ENCODE measurements around the gene GBGT1. TPM values are rescaled to one million over a fixed set of nuclear protein-coding genes. Genes with fewer than 3 reads are reported as not detected.
"Not testable (repeated sequence)": the region's sequence is repeated elsewhere in the genome, so short reads cannot be mapped to it uniquely, and the experiment has no call there.

Gene GBGT1
- total RNA-seq (1 to 10 TPM; 2.2 to 2.3 TPM), total RNA-seq (0.98 to 8.6 reads per million in 2 donors)

DNA sequence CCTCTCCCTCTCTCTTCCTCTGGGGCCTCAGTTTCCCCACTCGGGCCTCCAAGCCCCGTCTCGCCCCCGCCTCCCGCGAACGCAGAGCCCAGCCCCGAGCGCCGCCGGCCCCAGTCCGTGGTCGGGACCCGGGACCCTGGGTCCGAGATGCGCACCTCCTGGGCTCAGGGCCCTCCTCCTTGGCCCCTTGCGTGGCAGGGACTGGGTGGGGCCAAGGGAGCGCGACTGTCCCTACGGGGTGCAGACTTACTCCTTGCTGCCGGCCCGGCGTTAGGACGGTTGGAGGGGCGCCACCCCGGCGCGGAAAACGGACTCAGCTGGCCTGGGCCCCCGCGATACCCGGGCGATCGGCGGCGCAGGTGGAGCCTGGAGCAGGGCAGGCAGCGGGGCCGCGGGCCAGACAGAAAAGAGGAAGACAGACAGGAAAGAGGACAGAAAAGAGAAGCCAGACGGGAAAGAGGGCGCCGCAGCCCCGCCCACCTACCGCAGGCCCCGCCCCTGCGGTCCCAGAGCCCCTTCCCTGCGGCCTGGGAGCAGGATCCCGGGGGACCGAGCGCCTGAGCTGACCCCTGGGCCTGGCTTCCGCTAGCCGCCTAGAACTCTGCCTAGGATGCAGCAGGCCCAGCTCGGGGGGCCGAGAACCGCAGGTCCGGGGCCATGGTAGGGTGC, at the start of gene GBGT1:
Gene GBGT1, minus strand, starts transcription at position 411 of the 669 bp plus-strand sequence. CDS start 1,502 bp downstream, outside the sequence.
- Mint-ChIP-seq H3K4me1 (peaks cover 14% of the 10 kb centered on the region), H3K27ac (no peak within 1 kb of the TSS), H3K27me3 (no peaks in the 10 kb centered on the region), H3K36me3 (ENCODE audit: low read depth) (peaks cover 2% of the 10 kb centered on the region), H3K4me3 (peak within 1 kb of the TSS; percentile 87)
- ATAC-seq (peak; percentile 66), DNase-seq (peak in 2 of 3 donors; percentile 33 to 34)
- no peaks in the 10 kb centered on the region for H3K9me3 ChIP-seq (ENCODE audit: control insufficient read depth, low read length, poor library complexity, severe bottlenecking)

DNA sequence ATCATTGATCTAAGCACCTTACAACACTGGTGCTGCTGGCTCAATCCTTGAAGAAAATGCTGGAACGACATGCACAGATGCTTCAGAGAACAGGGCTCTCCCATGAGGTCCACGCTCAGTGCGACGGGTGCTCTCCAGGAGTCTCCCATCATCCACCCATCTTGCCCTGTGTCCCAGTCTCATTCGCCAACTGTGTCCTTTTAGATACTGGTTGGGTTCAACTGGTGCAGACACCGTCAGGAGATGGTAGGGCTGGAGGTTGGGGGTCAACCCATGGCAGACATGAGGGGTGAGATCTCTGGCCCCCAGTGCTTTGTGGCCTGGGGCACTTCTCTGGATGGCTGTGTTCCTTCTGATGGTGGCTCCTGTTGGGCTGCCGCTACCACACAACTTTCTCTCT, 46.9 kb upstream of the GBGT1 start:
- H3K4me1 Mint-ChIP-seq: no peaks in the 10 kb centered on the region
- no peak overlapping the region for H3K27ac Mint-ChIP-seq
- DNase-seq (no peak), ATAC-seq (no peak)
- H3K4me3 Mint-ChIP-seq: no peak overlapping the region
- H3K27me3 Mint-ChIP-seq: peaks cover 48% of the 10 kb centered on the region
- no peaks in the 10 kb centered on the region for H3K9me3 ChIP-seq (ENCODE audit: control insufficient read depth, low read length, poor library complexity, severe bottlenecking)
- peaks cover 3% of the 10 kb centered on the region for H3K36me3 Mint-ChIP-seq (ENCODE audit: low read depth)

DNA sequence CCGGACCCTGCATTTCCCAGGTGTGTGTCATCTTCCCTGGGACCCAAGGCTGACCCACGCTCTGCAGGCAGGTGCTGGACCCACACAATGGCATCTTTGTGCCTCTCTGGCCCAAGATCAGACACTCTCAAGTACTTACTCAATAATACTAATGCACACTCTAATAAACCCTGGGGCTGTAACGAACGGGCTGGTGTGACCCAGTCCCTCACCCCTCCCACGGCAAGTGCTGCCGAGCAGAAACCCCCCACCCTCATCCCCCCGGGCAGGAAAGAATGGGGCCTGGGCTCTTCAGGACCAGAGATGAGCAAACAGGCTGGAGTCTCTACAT, 46.5 kb upstream of the GBGT1 start:
- Mint-ChIP-seq H3K36me3 (ENCODE audit: low read depth) (no peaks in the 10 kb centered on the region), H3K4me3 (no peak overlapping the region), H3K4me1 (no peaks in the 10 kb centered on the region), H3K27me3 (peaks cover 43% of the 10 kb centered on the region), H3K27ac (no peak overlapping the region)
- H3K9me3 ChIP-seq (ENCODE audit: control insufficient read depth, low read length, poor library complexity, severe bottlenecking): no peaks in the 10 kb centered on the region
- no peak for DNase-seq
- ATAC-seq: no peak

DNA sequence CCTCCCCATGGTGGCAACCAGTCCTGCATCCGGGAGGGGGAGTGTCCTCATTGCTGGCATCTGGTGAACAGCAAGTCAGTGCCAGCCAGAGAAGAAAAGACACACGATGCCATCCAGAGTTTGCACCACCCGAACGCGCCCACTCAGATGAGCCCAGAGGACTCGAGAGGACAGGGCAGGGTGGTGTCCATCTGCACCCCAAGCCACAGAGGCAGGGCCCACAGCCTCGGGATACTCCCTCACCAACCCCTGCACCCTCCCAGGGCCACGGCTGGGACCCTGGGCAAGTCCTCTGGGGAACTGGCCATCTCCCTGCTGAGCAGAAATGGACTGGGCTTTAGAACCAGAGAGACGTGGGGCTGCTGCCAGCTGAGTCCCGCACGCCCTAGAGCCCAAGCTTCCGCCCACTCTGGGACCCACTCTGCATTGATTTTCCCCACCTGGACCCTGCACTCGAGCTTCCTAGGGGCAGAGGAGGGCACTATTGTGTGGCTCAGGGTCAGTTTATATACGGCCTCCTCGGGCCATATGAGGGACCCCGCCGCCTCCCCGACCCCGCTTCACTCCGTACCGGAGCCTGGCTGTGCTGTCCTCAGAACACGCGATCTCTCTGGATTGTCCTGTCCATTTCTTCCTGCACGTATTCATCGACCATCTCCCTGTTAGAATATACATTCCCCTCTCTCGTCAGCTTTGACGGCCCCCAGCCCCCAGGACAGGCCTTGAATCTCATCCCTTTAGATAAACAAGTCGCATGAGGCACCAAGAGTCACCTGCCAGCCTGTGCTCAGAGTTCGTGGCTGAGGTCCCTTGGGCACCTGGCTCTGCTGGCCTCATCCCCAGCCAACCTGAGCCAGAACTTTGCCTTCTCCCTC, 45.9 kb upstream of the GBGT1 start:
- H3K9me3 ChIP-seq (ENCODE audit: control insufficient read depth, low read length, poor library complexity, severe bottlenecking); H3K4me3 Mint-ChIP-seq; H3K36me3 Mint-ChIP-seq (ENCODE audit: low read depth); DNase-seq; H3K4me1 Mint-ChIP-seq; H3K27ac Mint-ChIP-seq; ATAC-seq: not testable (repeated sequence)
- peaks cover 38% of the 10 kb centered on the region for H3K27me3 Mint-ChIP-seq

DNA sequence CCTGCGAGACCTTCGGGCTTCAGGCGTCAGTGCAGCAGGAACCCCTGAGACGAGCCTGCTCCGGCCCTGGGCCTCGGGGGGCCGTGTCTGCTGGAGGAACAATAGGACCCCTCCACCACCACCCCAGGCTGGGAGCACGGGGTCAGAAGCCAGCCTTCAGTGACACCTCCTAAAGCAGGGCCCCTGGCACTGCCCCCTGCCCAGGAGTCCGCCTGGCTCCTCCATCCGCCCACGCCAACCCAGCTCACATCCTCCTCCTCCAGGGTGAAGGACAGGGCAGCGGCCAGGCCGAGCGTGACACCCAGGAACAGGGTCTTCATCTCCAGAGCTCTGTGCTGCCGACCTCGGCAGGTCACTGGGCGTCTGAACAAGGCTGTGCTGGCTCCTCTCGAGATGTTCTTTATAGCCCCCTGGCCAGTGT, 45.2 kb upstream of the GBGT1 start, which contains the start of gene OBP2B:
Gene OBP2B, minus strand, starts transcription at position 371 of the 421 bp plus-strand sequence. Its CDS starts 51 bp downstream, at position 320.
- H3K27ac Mint-ChIP-seq; H3K36me3 Mint-ChIP-seq (ENCODE audit: low read depth); H3K9me3 ChIP-seq (ENCODE audit: control insufficient read depth, low read length, poor library complexity, severe bottlenecking); H3K4me3 Mint-ChIP-seq; H3K4me1 Mint-ChIP-seq; ATAC-seq; DNase-seq: not testable (repeated sequence)
- H3K27me3 Mint-ChIP-seq: peaks cover 37% of the 10 kb centered on the region

DNA sequence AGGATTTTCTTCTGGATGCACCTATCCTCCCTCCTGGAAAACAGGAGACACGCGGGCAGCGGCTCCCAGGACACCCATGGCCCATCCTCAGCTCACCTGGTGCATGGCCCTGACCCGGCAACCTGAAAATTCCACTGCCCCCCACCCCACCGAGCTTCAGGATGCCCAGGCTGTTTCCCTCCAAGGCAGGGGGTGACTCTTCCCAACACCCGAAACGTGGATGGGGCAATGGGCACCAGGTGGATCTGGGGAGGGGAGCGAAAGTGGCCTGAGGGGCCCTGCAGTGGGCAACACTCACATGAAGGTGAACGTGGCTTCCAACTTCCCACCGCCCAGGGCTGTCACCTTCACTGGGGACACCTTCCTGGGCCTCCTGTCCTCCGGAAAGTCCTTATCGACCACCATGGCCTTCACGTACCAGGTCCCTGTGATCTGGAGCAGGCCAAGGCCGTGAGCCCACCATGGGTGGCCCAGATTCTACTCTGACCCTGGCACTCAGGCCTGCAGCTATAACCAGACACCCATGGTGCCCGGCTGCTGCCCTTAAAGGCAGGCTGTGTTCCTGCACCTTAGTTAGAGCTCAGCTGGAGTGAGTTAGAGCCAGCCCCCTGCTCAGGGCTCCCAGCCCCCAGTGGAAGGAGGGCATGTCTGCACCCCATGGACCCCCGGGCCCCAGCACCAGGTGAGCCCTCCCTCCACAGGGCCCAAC, 44.6 kb upstream of the GBGT1 start:
- not testable (repeated sequence) for H3K36me3 Mint-ChIP-seq (ENCODE audit: low read depth); ATAC-seq; H3K4me3 Mint-ChIP-seq; H3K9me3 ChIP-seq (ENCODE audit: control insufficient read depth, low read length, poor library complexity, severe bottlenecking); H3K4me1 Mint-ChIP-seq; DNase-seq; H3K27ac Mint-ChIP-seq
- peaks cover 35% of the 10 kb centered on the region for H3K27me3 Mint-ChIP-seq

DNA sequence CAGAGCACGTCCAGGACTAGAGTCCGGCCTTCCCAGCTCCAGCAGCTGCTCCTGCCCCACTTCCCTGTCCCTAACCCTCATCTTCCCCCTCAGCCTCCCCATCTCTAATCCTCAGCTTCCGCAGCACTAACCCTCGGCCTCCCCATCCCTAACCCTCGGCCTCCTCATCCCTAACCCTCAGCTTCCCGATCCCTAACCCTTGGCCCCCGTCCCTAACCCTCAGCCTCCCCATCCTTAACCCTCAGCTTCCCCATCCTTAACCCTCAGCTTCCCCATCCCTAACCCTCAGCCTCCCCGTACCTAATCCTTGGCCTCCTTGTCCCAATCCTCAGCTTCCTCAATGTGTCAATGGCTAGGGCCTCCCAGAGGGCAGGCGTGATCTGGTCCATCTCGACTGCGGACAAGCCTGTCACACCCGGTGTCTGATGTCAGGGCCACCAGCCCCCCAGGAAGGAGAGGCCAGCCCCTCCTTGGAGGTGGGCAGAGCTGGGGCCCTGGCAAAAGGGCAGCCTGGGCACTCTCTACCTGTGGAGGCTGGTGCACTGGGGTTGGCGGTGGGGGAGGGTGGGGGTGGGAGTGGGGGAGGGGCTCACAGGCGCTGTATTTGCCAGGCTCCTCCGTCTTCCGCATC, 43.9 kb upstream of the GBGT1 start:
- peaks cover 2% of the 10 kb centered on the region for H3K4me1 Mint-ChIP-seq
- no peak overlapping the region for H3K27ac Mint-ChIP-seq
- no peak overlapping the region for H3K4me3 Mint-ChIP-seq
- peaks cover 35% of the 10 kb centered on the region for H3K27me3 Mint-ChIP-seq
- DNase-seq (no peak), ATAC-seq (no peak)
- no peaks in the 10 kb centered on the region for H3K9me3 ChIP-seq (ENCODE audit: control insufficient read depth, low read length, poor library complexity, severe bottlenecking)
- H3K36me3 Mint-ChIP-seq (ENCODE audit: low read depth): no peaks in the 10 kb centered on the region

DNA sequence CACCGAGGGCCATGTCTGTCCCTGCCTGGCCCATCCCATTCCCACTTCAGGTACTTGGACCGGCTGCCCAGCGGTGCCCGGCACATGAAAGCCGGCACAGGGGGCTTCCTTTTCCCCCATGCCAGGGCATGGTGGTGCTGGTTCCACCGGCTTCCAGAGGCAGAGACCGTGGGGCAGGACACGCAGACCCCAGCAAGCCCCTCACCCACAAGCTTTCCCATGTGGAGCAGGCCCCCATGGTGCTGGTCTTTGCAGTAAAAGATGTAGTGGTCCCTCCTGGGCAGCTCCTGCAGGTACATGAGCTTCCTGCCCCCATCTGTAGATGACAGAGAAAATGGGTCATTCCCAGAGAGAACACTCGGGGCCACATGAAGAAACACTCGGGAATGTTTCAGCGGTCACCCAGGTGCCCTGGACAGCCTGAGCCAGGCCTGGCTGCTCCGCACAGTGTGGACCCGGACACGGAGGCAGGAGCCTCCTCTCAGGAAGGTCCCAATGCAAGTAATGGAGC, 43.4 kb upstream of the GBGT1 start:
- no peak for ATAC-seq
- no peak for DNase-seq
- no peaks in the 10 kb centered on the region for H3K9me3 ChIP-seq (ENCODE audit: control insufficient read depth, low read length, poor library complexity, severe bottlenecking)
- peaks cover 2% of the 10 kb centered on the region for H3K4me1 Mint-ChIP-seq
- no peak overlapping the region for H3K4me3 Mint-ChIP-seq
- H3K36me3 Mint-ChIP-seq (ENCODE audit: low read depth): no peaks in the 10 kb centered on the region
- H3K27ac Mint-ChIP-seq: no peak overlapping the region
- peaks cover 38% of the 10 kb centered on the region for H3K27me3 Mint-ChIP-seq

DNA sequence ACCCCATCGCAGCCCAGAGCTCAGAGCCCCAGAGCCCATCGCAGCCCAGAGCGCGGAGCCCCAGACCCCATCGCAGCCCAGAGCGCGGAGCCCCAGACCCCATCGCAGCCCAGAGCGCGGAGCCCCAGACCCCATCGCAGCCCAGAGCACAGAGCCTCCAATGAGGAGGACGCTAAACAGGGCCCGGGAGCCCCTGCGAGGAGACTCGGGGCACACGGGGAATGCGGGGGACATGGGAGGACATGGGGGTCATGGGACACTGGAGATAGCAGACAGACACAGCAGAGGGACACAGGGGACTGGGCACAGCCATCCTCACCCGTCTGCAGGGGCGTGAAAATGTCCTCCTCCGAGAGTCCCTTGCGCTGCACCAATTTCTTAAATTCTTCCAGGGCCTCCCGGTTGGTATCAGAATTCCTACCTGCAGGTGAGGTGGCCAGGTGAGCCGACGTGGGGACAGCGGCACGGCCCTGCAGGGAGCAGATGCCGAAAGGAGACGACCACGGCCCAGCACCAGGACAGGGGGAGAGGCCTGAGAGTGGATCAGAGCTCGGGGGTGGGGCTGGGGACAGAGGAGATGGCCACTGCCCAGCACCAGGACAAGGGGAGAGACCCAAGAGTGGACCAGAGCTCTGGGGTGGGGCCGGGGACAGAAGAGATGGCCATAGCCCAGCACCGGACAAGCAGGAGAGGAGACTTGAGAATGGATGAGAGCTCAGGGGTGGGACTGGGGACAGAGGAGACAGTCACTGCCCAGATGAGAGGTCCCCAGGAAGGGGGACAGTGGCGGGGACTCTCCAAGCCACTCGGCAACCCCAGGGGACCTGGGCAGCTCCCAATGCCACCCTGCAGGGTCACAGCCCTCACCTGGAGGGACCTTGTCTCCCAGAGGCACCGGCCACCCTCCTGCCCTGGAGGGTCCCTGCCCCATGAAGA, 42.5 kb upstream of the GBGT1 start:
- DNase-seq (no peak), ATAC-seq (no peak)
- Mint-ChIP-seq H3K4me3 (no peak overlapping the region), H3K4me1 (peaks cover 2% of the 10 kb centered on the region), H3K27ac (no peak overlapping the region), H3K27me3 (peaks cover 38% of the 10 kb centered on the region), H3K36me3 (ENCODE audit: low read depth) (no peaks in the 10 kb centered on the region)
- H3K9me3 ChIP-seq (ENCODE audit: control insufficient read depth, low read length, poor library complexity, severe bottlenecking): no peaks in the 10 kb centered on the region

DNA sequence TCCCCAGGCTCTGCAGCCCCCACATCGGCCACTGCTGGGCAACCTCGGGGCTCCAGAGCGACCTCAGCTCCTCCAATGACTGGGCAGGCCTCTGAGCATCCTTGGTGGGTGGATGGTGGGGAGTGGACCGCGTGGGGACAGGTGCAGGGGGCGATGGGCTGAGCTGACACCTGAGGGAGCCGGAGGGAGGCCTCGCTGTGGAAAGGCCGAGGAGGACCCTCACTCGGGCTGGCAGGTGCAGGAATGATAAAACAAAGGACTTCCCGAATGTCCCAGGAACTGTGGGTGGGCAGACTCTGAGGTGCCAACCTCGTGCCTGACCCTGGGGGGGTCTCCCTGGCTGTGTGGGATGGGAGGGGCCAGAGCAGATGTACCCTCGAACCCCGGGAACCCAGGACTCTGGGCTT, 41.8 kb upstream of the GBGT1 start:
- not testable (repeated sequence) for H3K4me3 Mint-ChIP-seq, DNase-seq

DNA sequence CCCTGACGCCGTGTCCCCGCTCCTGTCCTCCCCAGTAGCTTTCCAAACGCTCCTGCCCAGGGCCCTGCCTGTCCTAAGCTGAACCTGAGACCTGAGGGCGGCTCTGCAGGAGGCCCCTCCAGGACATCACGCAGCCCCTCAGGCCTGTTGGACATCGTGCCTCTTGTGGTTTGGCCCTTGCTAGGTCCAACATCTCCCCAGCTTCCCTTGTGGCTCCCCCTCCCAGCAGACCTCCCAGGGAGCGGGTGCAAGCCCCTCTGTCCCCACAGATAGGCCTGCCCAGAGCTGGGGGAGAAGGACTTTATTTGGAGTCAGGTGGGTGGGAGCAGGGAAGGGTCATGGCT, 41.3 kb upstream of the GBGT1 start:
- no peak overlapping the region for H3K27ac Mint-ChIP-seq
- DNase-seq (no peak), ATAC-seq (no peak)

More for the DNA sequence above, 41.8 kb upstream of the GBGT1 start:
- H3K9me3 ChIP-seq (ENCODE audit: control insufficient read depth, low read length, poor library complexity, severe bottlenecking); H3K27ac Mint-ChIP-seq; H3K4me1 Mint-ChIP-seq; ATAC-seq; H3K36me3 Mint-ChIP-seq (ENCODE audit: low read depth): not testable (repeated sequence)
- peaks cover 30% of the 10 kb centered on the region for H3K27me3 Mint-ChIP-seq

More for the DNA sequence above, 41.3 kb upstream of the GBGT1 start:
- no peaks in the 10 kb centered on the region for H3K9me3 ChIP-seq (ENCODE audit: control insufficient read depth, low read length, poor library complexity, severe bottlenecking)
- H3K27me3 Mint-ChIP-seq: peaks cover 27% of the 10 kb centered on the region
- peaks cover 1% of the 10 kb centered on the region for H3K36me3 Mint-ChIP-seq (ENCODE audit: low read depth)
- H3K4me1 Mint-ChIP-seq: peaks cover 4% of the 10 kb centered on the region
- no peak overlapping the region for H3K4me3 Mint-ChIP-seq

Measured in T-helper 17 cell (primary cell).